GM18858 (cell line): ENCODE results near the gene SIGMAR1.

Experiments used
- ATAC-seq: cut with Tn5 transposase; IDR thresholded peaks from one replicate; pipeline ENCODE4 v1.9.1; 2021; ENCODE audit not compliant: unreplicated experiment

Gene SIGMAR1

GRCh38 chr9:34606190-34606589 is 31.4 kb downstream of the SIGMAR1 start:
- no peak for ATAC-seq

GRCh38 chr9:34603610-34604231 is 33.9 kb downstream of the SIGMAR1 start:
- ATAC-seq, result no peak

- no peak for ATAC-seq
Observed at GRCh38 chr9:34601937-34602573, 35.5 kb downstream of the SIGMAR1 start.

GRCh38 chr9:34600908-34601307 is 36.7 kb downstream of the SIGMAR1 start:
- no peak for ATAC-seq

GRCh38 chr9:34599546-34599945 is 38.0 kb downstream of the SIGMAR1 start:
- no peak for ATAC-seq

- no peak for ATAC-seq
Observed at GRCh38 chr9:34594177-34594576, 43.4 kb downstream of the SIGMAR1 start.

GRCh38 chr9:34592895-34593601 is 44.5 kb downstream of the SIGMAR1 start:
- ATAC-seq, result no peak

GRCh38 chr9:34591917-34592866 is 45.4 kb downstream of the SIGMAR1 start:
- no peak for ATAC-seq

GRCh38 chr9:34591248-34591916 is 46.2 kb downstream of the SIGMAR1 start:
- ATAC-seq, result no peak

GRCh38 chr9:34590381-34591247 is 47.0 kb downstream of the SIGMAR1 start:
- ATAC-seq, result no peak

GRCh38 chr9:34589636-34590380 is 47.8 kb downstream of the SIGMAR1 start, which contains the start of gene CNTFR:
Gene CNTFR (minus strand): TSS chr9:34589724. CDS start chr9:34568981, 20,743 bp downstream.
- ATAC-seq, result no peak

GRCh38 chr9:34588671-34589635 is 48.6 kb downstream of the SIGMAR1 start:
- ATAC-seq, result no peak

GRCh38 chr9:34587271-34587670 is 50.3 kb downstream of the SIGMAR1 start:
- no peak for ATAC-seq

- no peak for ATAC-seq
Observed at GRCh38 chr9:34585946-34586669, 51.5 kb downstream of the SIGMAR1 start.

GRCh38 chr9:34584970-34585369 is 52.6 kb downstream of the SIGMAR1 start:
- ATAC-seq, result no peak
